ENCODE data around the gene NCS1.

- TF ChIP-seq ZFP36 (IDR thresholded peaks at IDR 0.05; ENCODE audit: low read depth, low read length, partially characterized antibody) (no peak), NCOR1 (IDR thresholded peaks at IDR 0.05) (no peak), CTCF (IDR thresholded peaks at IDR 0.05 in 2 of 3, conservative IDR thresholded peaks at IDR 0.05 in 1 of 3; ENCODE audit: insufficient read depth in 2 of 3, low read depth in 1 of 3, low read length in 3 of 3) (no peak), SIN3A (IDR thresholded peaks at IDR 0.05; ENCODE audit: borderline replicate concordance in 2 of 2, control insufficient read depth in 1 of 2, low read depth in 2 of 2, low read length in 2 of 2) (no peak), EP300 (IDR thresholded peaks at IDR 0.05; ENCODE audit: low read length) (no peak), ELK1 (CRISPR knock-in tag; IDR thresholded peaks at IDR 0.05) (no peak), ELF4 (CRISPR knock-in tag; IDR thresholded peaks at IDR 0.05) (no peak), FOXO4 (CRISPR knock-in tag; IDR thresholded peaks at IDR 0.05) (no peak), CBFB (CRISPR knock-in tag; IDR thresholded peaks at IDR 0.05) (no peak), SRSF9 (IDR thresholded peaks at IDR 0.05; ENCODE audit: borderline replicate concordance, low read depth, low read length) (no peak), MEF2A (IDR thresholded peaks at IDR 0.05; ENCODE audit: control insufficient read depth, low read depth, low read length) (no peak), REST (IDR thresholded peaks at IDR 0.05; ENCODE audit: borderline replicate concordance) (no peak), REST (CRISPR knock-in tag; IDR thresholded peaks at IDR 0.05; ENCODE audit: low read depth) (no peak)
- TF ChIP-seq, protein P1, sequence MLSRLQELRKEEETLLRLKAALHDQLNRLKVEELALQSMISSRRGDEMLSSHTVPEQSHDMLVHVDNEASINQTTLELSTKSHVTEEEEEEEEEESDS (CRISPR knock-in tag; IDR thresholded peaks at IDR 0.05) = no peak
These were observed 26.4 kb downstream of the NCS1 start for GRCh38 chr9:130198501-130199179.

All from K562 (cell line).